Activated T-cell treated with anti-CD3 and anti-CD28 coated beads, Interleukin-2, amount 50 U/mL, for 48 hours (primary cell): ENCODE results near the gene PHF1.

Experiments used
- DNase-seq, 2 experiments: peaks; one replicate each; pipeline ENCODE4 v3.0.0-alpha.2; 2020

The PHF1 gene

GRCh38 chr6:33459226-33459625, 48.4 kb downstream of the PHF1 start:
- DNase-seq = no peak
